Measurements from ENCODE around the gene HES2. TPM values are rescaled to one million over a fixed set of nuclear protein-coding genes. Genes with fewer than 3 reads are reported as not detected.
A peak's percentile ranks its signal among the peaks of the same experiment; 100 is the strongest.
"Not testable (repeated sequence)": the region's sequence is repeated elsewhere in the genome, so short reads cannot be mapped to it uniquely, and the experiment has no call there.

HES2 gene
- total RNA-seq, 1 donor from 2014 or later = 6.4 TPM

DNA sequence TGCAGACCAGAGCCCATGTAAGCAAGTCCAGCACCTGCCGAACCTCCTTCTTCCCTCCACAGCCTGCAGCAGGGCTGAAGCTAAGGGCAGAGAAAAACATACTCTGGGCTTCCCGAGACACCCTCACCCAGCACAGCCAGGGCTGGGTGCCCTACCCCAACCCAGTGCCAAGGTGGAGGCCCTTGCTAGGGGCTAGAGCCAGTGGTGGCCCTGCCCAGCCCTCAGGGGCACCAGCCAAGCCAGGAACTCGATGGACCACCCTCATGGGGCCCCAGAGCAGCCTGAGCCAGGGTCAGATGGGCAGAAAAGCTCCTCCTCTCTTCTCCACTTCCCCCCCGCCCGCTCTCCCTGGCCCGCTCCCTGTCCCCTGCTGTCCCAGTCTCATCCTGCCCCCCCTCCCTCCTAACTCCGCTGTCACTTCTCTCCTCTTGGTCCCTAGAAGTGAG is 30.3 kb upstream of the HES2 start:
- Histone ChIP-seq H3K4me3 (no peak overlapping the region), H3K27ac (no peak overlapping the region), H3K27me3 (ENCODE audit: low read depth) (peaks cover 76% of the 10 kb centered on the region), H3K9me3 (no peaks in the 10 kb centered on the region), H3K4me1 (no peaks in the 10 kb centered on the region), H3K36me3 (no peaks in the 10 kb centered on the region)
- DNase-seq (no peak), ATAC-seq (no peak)
- TF ChIP-seq, protein P1, sequence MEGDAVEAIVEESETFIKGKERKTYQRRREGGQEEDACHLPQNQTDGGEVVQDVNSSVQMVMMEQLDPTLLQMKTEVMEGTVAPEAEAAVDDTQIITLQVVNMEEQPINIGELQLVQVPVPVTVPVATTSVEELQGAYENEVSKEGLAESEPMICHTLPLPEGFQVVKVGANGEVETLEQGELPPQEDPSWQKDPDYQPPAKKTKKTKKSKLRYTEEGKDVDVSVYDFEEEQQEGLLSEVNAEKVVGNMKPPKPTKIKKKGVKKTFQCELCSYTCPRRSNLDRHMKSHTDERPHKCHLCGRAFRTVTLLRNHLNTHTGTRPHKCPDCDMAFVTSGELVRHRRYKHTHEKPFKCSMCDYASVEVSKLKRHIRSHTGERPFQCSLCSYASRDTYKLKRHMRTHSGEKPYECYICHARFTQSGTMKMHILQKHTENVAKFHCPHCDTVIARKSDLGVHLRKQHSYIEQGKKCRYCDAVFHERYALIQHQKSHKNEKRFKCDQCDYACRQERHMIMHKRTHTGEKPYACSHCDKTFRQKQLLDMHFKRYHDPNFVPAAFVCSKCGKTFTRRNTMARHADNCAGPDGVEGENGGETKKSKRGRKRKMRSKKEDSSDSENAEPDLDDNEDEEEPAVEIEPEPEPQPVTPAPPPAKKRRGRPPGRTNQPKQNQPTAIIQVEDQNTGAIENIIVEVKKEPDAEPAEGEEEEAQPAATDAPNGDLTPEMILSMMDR (IDR thresholded peaks at IDR 0.05) = no peak
- intact Hi-C loops (cut with DNase I) = no loop called here

DNA sequence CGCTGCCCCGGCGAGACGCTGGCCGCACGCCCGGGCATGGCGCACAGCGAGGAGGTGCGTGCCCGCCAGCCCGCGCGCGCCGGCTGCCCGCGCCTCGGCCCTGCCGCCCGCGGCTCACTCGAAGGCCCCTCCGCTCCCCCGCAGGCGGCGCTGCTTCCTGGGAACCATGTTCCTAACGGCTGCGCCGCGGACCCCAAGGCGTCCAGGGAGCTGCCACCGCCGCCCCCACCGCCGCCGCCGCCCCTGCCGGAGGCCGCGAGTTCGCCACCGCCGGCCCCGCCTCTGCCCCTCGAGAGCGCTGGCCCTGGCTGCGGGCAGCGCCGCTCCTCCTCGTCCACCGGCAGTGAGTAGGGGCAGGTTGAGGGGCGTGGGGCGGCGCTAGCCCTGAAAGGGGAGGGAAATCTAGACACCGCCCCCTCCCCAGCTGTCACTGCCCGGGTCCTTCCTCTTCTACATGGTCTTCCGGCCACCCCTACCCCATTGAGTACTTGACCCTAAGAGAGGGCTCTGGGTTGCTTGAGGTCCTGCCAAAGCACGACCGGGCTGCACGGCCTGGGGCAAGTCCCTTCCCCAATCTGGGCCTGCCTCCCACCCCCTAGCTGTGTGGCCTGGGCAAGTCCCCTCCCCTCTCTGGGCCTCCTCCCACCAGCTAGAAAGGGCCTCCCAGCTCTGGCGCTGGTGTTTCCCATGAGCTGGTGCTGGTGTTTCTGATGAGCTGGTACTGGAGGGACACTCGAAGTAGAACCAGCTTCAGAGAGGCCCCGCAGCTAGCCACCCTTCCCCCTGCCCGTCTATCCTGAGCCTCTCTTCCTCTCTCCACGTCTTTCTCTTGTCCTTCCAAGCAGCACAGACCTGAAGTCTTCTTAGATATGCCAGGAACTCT is 29.3 kb upstream of the HES2 start:
- intact Hi-C loops (cut with DNase I) = no loop called here
- DNase-seq = no peak

DNA sequence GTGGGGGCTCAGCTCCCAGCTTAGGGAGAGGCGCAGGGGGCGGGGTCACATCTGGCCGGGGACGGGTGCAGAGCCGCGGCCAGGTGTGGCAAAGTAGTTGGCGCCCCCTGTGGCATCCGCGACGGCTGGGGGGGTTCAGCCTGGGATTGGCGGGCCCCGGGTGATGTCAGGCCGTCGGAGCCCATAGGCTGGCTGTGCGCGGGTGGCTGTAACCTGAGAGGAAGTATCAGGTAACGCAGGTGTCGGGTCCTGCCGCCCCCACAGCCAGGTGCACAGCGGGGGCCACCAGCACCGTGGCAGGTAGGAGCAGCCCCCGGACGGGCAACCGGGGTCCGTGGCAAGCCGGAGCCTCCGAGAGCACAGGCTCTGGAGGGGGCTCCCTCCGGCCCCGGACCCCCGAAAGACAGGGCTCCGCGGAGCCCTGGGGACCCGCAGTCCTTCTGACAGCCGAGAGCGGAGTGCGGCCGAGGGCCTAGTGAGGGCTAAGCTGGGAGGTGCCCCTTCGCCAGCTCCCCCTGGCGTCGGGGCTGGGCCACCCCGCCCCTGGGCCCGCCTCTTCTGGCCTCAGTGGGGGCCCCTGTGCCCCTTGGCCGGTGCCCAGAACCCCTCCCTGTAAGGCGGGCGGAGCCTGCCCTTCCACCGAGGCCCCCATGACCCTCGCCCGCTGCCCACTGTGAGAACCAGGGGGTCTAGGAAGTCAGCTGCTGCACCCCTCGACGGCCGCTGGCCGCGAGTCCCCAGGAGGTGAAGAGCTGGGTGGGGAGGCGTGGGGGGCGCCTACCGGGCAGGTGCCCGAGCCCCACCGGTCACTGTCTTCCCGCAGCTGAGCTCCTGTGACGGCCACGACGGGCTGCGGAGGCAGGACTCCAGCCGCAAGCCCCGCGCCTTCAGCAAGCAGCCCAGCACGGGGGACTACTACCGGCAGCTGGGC is 28.4 kb upstream of the HES2 start:
- intact Hi-C loops (cut with DNase I) = no loop called here
- TF ChIP-seq, protein P1 (IDR thresholded peaks at IDR 0.05) = no peak
- Histone ChIP-seq H3K9me3 (no peaks in the 10 kb centered on the region), H3K4me3 (peak overlapping the region; percentile 6), H3K4me1 (no peaks in the 10 kb centered on the region), H3K27me3 (ENCODE audit: low read depth) (peaks cover 59% of the 10 kb centered on the region), H3K36me3 (no peaks in the 10 kb centered on the region), H3K27ac (no peak overlapping the region)
- DNase-seq = no peak
- peak; percentile 34 to 46 for ATAC-seq

More for the DNA sequence above, 29.3 kb upstream of the HES2 start:
- TF ChIP-seq, protein P1 (IDR thresholded peaks at IDR 0.05) = no peak
- Histone ChIP-seq H3K4me1 (no peaks in the 10 kb centered on the region), H3K27me3 (ENCODE audit: low read depth) (peaks cover 65% of the 10 kb centered on the region), H3K36me3 (no peaks in the 10 kb centered on the region), H3K27ac (no peak overlapping the region), H3K4me3 (peak overlapping the region; percentile 3), H3K9me3 (no peaks in the 10 kb centered on the region)
- ATAC-seq = peak; percentile 5 to 39

DNA sequence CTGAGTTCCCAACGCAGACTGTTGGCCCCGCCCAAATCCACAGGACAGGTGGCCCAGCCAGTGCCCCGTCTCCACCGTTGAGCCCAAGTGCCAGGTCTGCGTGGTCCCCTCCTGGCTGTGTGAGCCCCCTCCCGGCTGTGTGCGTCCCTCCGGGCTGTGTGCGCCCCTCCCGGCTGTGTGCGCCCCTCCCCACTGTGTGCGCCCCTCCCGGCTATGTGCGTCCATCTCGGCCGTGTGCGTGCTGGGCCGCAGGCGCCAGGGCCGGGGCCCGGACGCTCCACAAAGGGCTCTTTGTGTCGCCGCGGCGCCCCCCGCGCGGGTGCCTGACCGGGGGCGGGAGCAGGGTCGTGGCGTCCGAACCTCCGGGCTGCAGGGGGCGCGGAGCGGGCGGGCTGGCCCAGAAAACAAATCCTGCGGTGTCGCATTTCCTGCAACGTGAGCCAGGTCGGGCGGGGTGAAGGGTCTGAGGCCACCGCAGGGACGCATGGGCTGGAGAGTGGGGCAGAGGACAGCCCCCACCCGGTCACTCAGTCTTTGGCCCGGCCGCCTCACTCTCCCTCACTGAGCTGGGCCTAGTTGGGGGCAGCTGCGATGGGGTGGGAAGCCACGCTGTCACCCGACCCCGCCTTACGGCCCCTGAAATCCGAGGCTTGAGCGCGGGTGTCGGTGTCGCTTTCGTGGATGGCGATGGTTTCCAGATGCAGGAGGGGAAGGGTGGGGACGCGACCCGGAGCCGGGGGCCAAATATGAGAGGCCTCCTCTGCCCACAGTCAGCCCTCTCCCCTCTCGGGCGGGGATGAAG is 27.5 kb upstream of the HES2 start:
- Histone ChIP-seq H3K36me3 (no peaks in the 10 kb centered on the region), H3K9me3 (no peaks in the 10 kb centered on the region), H3K4me3 (peak overlapping the region; percentile 8), H3K27me3 (ENCODE audit: low read depth) (peaks cover 56% of the 10 kb centered on the region), H3K27ac (no peak overlapping the region), H3K4me1 (no peaks in the 10 kb centered on the region)
- ATAC-seq (peak in 1 of 2 donors; percentile 3), DNase-seq (no peak)
- intact Hi-C loops (cut with DNase I) = no loop called here
- TF ChIP-seq, protein P1 (IDR thresholded peaks at IDR 0.05) = no peak

DNA sequence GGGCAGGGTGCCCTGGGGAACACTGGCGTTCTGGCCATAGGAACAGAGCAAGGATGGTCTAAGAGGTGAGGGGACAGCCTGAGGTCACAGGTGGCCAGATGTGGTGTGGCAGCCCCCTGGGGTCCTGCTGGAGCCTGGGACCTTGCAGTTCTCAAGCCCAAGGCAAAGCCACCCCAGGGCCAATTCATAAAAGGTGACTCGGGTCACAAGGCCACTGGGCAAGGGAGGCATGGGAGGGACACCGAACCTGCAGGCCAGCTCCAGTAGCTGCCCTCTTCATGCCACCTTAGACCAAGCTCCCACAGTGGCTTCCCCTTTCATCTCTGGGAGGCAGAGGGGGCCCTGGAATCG is 26.9 kb upstream of the HES2 start:
- H3K4me1 ChIP-seq = no peaks in the 10 kb centered on the region
- H3K27ac ChIP-seq = no peak overlapping the region
- no peak for ATAC-seq
- intact Hi-C loops (cut with DNase I) = no loop called here
- no peaks in the 10 kb centered on the region for H3K9me3 ChIP-seq
- H3K4me3 ChIP-seq = no peak overlapping the region
- no peaks in the 10 kb centered on the region for H3K36me3 ChIP-seq
- peaks cover 56% of the 10 kb centered on the region for H3K27me3 ChIP-seq (ENCODE audit: low read depth)
- TF ChIP-seq, protein P1 (IDR thresholded peaks at IDR 0.05) = no peak
- no peak for DNase-seq

DNA sequence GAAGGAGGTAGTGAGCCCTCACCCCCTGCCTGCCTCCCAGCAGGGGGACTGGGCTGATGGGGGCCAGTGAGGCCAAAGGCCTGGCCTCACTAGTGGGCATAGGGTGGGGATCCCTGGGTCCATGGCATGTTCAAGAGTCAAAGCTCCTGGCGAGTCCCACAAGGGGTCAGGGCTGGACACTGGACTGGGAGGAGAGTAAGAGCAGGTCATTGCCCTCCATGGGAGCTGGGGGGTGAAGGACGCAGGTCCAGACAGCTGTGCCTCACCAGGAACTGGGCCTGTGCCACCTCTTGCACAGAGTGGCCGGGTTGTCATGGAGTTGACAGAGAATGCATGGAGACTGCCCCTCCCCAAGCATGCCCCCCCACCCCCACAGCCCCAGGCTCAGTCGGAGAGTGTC is 26.2 kb upstream of the HES2 start:
- H3K27ac ChIP-seq; H3K36me3 ChIP-seq; intact Hi-C loops (cut with DNase I); H3K9me3 ChIP-seq; DNase-seq; H3K4me3 ChIP-seq; H3K4me1 ChIP-seq; ATAC-seq: not testable (repeated sequence)
- H3K27me3 ChIP-seq (ENCODE audit: low read depth) = peaks cover 54% of the 10 kb centered on the region
